ENCODE data around the gene KCNQ1.
"Not testable (repeated sequence)": the region's sequence is repeated elsewhere in the genome, so short reads cannot be mapped to it uniquely, and the experiment has no call there.

Gene KCNQ1

DNA sequence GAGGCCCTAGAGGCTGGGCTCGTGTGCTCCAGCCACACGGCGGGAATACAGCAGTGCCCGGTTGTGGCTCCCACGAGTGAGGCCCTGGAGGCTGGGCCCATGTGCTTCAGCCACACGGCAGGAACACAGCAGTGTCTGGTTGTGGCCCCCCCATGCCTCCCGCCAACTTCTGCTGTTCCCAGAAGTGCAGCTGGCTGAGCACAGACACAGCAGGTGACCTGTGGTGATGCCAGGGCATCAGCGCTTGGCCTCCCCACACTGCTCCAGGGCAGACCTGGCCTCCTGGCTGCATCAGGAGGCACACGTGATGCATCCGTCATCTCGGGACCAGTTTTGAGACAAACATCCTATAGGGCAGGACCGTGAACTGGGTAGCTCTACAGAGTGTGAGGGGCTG lies 144.7 kb downstream of the KCNQ1 start:
- DNase-seq (ENCODE audit: low read depth): no peak

DNA sequence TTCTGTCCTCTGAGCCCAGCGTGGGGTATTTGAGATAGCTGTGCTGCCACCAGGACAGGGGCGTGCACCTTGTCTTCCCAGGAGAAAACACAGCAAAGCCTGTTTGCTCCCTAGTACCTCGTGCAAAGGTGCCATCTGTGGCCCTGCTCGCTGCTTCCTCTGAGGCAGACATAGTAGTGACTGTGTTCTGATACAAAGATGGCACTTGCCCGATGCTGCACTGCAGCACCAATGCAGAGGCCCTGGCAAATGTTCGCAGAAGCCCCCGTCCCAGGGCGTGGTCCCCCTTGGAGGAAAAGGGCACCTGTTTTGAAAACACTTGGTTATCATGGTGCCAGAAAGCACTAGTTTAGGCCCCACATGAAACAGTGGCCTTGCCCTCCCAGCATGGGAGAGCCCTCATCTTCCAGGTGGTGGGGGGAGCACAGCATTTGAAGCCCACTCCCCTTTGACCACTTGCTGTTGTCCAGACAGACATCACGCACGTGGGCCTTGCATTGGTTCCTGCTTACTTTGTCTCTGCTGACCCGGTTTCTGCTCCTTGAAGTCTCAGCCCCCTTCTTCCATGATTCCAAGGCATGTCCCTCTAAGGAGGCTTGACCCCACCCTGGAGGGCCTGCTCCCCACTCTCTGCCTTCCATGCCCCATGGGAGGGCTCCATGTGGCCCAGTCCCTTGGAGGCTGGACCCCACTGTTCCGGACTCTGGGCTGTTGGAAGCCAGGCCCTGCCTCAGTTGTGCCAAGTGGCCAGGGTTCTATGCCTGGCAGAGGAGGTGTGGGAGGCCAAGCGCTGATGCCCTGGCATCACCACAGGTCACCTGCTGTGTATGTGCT lies 145.5 kb downstream of the KCNQ1 start:
- DNase-seq (ENCODE audit: low read depth): no peak

DNA sequence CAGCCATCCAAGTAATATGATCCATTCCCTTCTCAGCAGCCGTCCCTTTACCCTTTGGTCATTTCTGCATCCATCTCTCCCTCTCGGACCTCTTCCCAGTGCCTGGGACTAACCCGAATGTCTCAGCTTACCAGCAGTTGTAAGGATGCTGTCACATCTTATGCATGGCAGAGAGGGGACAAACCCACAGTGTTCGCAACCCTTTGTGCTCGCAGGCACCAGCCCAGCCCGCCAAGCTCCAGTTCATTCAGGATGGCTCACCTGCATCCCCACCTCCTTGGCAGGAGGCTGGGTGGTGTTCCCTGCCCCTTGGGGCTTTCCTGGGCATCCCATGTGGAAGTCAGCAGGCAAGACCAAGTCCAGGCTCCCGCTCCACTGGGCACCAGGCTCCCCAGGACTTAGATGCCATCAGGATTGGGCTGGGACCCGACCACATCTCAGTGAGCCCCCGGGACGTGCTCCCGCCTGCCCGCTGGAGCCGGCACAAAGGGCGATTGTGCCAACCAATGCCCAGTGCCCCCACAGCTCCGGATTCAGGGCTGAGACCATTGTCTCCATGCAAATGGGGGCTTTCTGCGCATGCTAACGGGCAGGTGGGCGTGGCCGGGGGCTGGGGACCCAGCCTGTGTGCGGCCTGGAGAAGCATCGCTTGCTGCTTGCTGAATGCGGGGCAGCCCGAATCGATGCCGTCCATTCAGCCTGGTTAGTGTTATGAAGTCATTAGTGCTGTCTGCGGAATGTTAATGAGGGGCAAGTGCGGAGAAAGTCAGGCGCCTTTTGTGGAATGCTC lies 146.4 kb downstream of the KCNQ1 start:
- DNase-seq (ENCODE audit: low read depth): no peak

DNA sequence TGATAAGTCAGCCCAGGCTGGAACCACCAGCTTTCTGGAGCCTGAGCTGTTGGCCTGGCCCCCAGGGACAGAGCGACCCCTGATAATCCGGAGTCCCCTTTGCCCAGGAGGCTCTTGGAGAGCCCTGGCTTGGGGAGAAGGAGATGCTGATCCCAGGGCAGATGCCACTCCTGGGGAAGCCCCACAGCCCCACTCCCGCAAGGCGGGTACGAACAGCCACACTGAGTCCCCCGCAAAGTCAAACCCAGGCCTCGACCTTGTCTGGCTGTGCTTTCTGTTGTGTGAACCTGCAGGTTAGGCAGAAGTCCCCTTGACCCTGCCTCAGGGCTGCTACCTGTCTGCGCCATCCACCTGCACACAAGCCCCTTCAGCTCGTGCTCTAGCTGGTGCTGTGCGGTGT lies 147.0 kb downstream of the KCNQ1 start:
- DNase-seq (ENCODE audit: low read depth): no peak

DNA sequence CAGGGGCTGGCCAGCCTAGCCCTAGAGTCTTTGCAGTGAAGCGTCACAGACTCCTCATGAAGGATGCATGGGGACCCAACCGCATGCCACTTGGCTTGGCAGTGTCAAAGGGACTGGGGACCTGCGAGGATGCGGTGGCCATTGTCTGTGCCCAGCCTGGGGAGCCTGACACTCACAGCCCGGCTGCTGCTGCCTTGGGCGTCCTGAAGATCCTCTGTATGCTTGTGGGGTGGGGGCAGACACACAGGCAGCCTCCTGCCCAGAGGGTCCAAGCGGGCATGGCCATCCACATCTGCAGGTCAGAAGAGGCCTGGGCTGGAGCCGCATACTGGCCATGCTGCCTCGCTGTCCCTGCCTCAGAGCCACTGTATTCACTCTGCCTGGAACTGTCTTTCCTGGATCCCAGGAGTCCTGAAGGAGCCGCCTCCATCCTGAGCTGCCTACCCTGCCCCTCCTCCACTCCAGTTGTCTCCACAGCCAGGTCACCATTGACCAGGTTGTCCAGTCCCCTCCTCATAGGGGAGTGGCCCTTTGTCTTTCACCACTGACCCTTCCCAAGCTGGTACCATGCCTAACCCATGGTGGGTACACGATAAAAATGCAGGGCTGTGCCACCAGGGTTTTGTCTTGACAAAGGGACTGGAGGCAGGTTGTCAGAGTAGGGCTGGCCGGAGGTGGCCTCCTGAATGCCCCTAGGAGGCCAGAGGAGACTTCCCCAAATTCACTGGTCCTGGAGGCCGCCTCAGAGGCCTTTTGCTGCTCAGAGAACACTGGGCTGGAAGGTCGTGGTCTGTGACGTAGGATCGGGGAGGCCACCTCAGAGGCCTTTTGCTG lies 148.0 kb downstream of the KCNQ1 start:
- DNase-seq (ENCODE audit: low read depth): no peak

DNA sequence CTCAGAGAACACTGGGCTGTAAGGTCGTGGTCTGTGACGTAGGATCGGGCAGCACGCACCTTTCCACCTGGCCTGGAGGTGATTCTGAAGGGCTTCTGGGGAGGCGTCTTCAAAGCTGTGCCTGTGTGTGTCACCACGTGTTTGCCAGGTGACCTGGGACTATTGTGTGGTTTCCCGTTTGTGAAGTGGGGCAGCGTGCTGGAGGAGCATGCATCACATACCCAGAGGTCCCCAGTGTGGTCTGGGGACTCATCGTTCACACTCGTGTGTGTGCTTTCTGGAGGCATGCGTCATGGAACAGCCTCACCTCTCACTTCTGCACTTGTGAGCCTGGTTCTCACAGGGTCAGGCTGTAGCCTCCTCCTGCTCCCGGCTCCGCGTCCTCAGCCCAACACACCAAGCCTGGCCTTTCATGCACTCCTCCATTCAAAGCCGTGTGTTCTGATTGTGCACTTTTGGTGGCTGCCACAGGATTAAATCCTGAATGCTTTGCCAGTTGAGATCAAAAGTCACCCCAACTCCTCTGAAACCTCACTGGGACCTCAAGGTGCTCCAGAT lies 148.7 kb downstream of the KCNQ1 start:
- no peak for DNase-seq (ENCODE audit: low read depth)

DNA sequence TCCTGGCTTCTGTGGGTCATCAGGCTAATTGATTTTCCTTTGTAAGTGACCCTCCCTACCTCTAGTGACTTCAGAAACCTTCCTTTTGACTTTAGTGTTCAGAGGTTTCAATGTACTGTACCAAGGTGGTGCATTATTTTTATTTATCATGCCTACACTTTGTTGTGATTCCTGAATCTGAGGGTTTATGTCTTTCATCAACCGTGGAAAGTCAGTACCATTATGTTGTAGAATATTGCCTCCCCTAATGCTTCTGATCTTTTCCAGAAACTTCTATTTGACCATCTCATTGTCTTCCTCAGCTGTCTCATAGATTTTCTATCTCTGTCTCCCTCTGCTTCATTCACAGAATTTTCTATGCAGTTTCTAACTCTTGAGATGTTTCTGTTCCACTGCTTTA lies 149.5 kb downstream of the KCNQ1 start:
- DNase-seq (ENCODE audit: low read depth): no peak

DNA sequence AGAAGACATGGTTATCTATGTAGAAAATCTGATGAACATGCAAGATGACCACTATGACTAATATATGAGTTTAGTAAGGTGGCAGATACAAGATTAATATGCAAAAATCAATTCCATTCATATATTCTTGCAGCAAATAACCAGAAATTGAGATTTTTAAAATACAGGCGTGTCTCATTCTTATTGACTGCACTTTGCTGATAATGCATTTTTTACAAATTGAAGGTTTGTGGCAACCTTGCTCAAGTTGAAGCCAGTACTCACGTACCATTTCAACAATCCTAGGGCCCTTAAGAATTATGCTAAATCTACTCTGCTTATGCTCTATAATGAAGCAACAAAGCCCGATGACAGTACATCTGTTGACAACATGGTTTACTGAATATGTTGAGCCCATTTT lies 150.4 kb downstream of the KCNQ1 start:
- no peak for DNase-seq (ENCODE audit: low read depth)

DNA sequence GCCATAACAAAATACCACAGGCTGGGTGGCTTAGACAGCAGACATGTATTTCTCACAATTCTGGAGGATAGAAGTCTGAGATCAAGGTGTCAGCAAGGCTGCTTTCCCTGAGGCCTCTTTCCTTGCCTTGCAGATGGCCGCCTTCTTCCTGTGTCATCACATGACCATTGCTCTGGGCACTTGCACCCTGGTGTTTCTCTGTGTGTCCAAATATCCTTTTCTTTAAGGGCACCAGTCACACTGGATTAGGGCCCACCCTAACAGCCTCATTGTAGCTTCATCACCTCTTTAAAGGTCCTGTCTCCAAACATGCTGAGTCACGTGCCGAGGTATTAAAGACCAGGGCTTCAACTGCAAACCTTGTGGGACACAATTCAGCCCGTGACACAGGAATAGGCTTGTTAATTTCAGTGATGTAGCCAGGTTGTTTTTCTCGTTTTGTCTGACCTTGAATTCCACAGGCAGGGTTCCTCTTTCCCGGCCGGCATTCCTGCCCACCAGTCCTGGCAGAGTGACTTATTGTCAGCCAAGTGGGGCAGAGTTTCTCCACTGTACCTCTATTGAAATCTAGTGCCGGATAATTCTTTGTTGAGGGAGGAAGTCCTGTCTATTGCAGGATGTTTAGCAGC lies 154.9 kb downstream of the KCNQ1 start:
- DNase-seq (ENCODE audit: low read depth): no peak

DNA sequence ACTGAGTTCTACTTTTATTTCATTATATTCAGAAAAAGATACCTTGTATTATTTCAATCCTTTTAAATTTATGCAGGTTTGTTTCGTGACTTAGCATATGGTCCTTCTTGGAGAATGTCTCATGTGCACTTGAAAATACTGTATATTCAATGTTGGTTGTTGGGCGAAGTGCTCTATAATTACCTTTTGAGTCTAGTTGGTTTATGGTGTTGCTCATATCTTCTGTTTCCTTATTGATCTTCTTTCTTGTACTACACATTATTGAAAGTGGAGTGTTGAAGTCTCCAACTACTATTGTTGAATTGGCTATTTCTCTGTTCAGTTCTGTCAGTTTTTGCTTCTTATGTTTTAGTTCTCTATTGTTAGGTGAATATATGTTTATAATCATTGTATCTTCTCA lies 164.5 kb downstream of the KCNQ1 start:
- no peak for DNase-seq (ENCODE audit: low read depth)

DNA sequence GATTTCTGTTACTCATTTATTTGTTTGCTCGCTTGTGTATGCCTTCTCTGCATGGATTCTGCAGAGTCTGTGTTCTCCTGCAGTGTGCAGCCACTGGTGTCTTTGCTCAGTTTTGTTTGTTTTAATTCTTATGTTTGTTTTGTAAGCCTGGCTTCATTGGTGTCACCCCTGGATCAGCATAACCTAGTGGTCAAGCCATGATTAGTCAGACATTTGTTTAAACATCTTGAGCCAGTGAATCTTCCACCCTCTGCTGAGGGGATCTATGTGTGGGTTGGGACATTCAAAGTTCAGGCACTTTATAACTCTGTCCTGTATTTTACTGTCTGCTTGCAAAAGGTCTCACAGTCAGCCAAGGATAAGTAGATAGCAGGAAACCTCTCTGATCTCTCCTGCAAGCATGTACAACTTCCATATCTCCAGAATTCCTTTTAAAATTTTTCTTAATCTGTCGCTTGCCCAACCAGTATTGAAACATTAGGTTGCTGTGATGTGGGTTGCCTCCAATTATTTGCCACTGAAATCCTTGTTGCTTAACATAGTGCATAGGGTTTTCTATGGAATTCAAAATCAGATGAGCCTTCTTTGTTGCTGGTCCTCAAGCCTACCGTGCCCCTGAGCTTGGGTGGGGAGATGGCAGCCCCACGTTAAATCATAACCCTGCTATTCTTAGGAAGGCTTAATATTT lies 168.2 kb downstream of the KCNQ1 start:
- no peak for DNase-seq (ENCODE audit: low read depth)

DNA sequence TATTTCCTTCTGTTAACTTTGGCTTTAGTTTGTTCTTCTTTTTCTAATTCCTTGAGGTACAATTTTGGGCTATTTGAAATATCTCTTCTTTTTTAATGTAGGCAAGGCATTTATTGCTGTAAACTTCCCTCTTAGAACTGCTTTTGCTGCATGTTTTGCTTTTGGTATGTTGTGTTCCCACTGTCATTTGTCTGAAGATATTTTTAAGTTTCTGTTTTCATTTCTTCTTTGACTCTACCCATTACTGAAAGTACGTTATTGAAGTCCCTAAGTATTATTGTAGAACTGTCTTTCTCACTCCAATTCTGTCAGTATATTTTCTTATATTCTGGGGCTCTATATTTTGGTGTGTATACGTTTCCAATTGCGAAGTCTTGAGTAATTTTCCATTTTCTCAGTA lies 177.1 kb downstream of the KCNQ1 start:
- no peak for DNase-seq (ENCODE audit: low read depth)

DNA sequence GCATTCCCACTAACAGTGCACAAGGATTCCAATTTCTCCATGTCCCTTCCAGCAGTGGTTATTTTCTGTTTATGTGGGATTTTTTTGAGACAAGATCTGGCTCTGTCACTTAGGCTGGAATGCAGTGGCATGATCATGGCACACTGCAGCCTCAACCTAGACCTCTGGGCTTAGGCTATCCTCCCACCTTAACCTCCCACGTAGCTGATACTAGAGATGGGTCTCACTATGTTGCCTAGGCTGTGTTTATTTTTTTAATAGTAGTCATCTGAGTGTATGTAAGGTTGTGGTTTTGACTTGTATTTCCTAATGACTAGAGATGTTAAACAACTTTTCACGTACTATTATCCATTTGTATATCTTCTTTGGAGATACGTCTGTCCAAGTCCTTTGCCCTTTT lies 180.4 kb downstream of the KCNQ1 start:
- no peak for DNase-seq (ENCODE audit: low read depth)

DNA sequence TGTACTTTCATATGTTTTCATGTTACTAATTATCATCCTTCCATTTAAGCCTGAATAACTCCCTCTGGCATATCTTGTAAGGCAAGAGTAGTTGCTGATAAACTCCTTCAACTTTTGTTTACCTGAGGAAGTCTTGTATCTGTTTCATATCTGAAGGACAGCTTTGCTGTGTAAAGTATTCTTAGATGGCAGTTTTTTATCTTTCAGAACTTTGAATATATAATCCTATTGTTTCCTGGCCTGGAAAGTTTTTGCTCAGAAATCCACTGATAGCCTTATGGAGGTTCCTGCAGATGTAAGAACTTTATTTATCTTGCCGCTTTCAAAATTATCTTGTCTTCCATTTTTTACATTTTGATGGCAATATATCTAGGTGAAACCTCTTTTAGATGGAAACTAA lies 185.9 kb downstream of the KCNQ1 start:
- no peak for DNase-seq (ENCODE audit: low read depth)

DNA sequence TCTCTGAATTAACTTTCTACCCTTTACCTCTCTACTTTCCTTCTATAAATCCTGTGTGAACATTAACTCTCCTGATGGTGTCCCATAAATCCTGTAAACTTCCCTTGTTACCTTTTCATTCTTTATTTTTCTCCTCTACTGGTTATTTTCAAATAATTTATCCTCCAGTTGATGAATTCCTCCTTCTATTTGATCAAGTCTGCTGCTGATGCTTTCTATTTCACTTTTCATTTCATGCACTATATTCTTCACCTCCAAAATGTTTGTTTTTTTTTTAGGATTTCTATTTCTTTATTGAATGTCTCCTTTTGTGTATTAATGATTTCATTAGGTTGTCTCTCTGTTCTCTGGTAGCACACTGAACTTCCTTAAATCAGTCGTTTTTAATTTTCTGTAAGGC lies 186.4 kb downstream of the KCNQ1 start:
- no peak for DNase-seq (ENCODE audit: low read depth)

DNA sequence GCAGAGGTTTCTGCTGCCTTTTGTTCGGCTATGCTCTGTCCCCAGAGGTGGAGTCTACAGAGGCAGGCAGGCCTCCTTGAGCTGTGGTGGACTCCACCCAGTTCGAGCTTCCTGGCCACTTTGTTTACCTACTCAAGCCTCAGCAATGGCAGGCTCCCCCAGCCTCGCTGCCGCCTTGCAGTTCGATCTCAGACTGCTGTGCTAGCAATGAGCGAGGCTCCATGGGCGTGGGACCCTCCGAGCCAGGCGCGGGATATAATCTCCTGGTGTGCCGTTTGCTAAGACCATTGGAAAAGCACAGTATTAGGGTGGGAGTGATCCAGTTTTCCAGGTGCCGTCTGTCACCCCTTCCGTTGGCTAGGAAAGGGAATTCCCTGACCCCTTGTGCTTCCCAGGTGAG lies 195.0 kb downstream of the KCNQ1 start:
- not testable (repeated sequence) for DNase-seq (ENCODE audit: low read depth)

DNA sequence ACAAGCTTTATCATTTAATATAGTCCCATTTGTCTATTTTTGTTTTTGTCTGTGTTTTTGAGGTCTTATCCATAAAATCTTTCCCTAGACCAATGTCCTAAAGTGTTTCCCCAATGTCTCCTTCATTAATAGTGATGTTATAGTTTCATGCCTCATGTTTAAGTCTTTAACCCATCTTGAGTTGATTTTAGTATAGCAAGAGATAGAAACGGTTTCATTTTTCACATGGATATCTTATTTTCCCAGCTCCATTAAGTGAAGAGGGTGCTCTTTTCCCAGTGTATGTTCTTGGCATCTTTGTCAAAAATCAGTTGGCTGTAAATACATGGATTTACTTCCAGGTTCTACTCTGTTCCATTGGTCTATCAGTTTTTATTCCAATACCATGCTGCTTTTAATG lies 196.8 kb downstream of the KCNQ1 start:
- no peak for DNase-seq (ENCODE audit: low read depth)

DNA sequence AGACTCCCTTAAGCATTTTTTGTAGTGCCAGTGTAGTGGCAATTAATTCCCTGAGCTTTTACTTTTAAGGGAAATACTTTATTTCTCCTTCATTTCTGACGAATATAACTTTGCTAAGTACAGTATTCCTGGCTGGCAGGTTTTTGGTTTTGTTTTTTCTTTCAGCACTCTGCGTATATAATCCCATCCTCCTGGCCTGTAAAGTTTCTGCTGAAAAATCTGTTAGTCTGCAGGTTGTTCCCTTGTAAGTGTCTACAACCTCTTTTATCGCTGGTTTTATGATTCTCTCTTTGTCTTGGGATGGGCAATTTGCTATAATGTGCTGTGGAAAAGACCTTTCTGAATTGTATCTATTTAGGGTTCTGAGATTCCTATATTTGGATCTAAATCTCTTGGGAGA lies 198.9 kb downstream of the KCNQ1 start:
- no peak for DNase-seq (ENCODE audit: low read depth)

DNA sequence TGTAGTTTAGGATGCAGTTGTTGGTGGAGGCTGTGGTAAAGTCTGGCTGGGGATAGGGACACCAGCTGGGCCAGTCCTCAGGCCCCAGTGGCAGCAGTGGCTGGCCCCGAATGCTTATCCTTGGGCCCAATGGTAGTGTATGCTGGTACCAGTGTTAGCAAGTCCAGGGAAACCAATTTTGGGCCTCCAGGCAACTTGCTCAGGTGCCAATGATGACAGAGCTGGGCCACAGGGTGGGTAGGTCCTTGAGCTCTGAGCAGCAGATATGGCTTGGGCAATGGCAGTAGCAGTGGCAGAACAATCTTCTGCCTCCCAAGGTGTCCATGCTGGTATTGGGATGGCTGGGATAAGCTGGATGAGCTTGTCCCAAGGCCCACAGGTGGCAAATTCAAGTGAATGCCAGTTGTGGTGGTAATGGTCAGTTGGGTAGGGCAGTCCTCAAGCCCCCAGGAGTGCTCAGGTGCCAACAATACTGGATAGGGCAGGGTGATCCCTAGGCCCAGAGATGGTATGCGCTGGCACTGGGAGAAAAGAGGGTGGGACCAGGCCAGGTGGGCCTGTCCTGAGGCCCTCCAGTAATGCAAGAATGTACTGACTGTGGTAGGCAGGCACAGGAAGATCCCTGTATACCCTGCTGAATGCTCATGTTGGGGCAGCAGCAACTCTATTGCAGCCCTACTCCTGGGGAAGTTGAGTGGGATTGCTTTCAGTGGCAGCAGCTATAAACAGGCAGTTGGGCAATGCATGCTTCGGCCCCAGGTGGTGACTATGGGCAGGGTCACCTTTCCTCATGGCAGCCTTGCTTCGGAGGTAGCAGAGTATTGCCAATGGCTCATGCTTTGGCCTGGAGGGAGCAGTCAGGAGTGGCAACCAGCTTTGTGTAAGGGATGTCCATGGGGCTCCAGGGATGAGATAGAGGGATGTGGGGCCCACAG lies 200.3 kb downstream of the KCNQ1 start:
- DNase-seq (ENCODE audit: low read depth): no peak

DNA sequence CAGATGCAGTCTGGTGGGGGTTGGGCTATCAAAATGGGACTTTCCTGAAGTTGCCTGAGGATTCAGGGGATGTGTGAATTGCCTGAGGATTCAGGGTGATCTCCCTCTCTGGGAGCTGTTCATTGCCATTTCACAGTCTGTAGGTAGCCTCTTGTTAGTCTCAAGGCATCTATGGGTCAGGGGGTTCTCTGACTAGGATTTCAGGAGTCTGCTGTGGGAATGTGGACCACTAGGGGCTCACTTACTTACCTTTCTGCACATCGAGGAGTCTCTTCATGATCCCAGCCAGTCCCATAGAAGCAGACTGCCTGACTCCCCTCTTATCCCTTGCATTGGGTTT lies 200.9 kb downstream of the KCNQ1 start:
- DNase-seq (ENCODE audit: low read depth): no peak

Data from T follicular helper cell (primary cell).